Activated CD8-positive, alpha-beta memory T cell treated with anti-CD3 and anti-CD28 coated beads, Interleukin-2, amount 50 U/mL, for 1 hour (primary cell): Measurements from ENCODE around the gene PIK3R5.
"Not testable (repeated sequence)": the region's sequence is repeated elsewhere in the genome, so short reads cannot be mapped to it uniquely, and the experiment has no call there.

Source experiments
- DNase-seq: peaks from one replicate; pipeline ENCODE4 v3.0.0-alpha.2; 2020; ENCODE audit errors: extremely low read depth

Gene PIK3R5

DNA sequence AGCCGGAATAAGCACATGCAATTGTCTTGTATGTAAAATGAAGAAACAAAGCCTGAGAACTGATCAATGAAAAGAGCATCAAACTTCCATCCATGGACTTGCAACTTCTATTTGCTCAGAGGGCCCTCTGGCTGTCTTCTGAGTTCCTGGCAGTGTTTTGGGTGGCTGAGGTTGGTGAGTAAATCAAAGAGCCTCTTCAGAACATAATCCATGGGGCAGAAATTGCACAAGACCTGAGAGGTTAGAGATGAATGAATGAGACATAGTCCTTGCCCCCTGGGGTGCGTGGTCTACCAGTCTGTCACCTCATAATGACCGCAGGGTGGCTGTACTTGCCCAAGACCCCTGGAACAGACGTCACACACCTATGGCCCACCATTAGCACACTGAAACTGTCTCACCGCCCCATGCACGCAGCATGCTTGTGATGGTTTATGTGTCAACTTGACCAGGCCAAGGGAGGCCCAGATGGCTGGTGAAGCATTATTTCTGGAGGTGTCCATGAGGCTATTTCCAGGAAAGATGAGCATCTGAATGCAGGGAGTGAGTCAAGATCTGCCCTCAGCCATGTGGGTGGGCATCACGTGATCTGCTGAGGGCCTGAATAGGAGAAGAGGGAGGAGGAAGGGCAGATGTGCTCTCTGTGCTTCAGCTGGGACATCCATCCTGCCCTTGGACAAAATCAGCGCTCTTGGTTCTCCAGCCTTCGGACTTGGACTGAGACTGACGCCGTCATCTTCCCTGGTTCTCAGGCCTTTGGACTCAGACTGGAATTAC, 106.3 kb downstream of the PIK3R5 start:
- no peak for DNase-seq

DNA sequence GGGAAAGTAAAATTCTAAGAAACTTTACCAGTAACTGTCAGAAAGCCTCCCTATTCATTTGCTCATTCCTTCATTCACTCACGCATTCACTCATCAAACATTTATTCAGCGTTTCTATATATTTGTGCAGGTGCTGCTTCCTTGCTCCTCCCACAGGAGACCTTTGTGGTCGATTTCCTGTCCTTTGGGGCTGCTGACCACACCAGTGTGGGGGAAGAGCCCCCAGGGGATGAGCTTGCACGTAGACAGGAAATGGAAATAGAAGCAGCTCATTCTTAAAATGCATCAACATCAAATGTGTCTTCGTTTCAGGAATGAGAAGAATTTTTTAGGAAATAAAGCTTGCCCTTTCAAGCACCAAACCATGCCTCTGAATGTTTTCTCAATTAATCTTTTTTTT, 107.6 kb downstream of the PIK3R5 start:
- no peak for DNase-seq

DNA sequence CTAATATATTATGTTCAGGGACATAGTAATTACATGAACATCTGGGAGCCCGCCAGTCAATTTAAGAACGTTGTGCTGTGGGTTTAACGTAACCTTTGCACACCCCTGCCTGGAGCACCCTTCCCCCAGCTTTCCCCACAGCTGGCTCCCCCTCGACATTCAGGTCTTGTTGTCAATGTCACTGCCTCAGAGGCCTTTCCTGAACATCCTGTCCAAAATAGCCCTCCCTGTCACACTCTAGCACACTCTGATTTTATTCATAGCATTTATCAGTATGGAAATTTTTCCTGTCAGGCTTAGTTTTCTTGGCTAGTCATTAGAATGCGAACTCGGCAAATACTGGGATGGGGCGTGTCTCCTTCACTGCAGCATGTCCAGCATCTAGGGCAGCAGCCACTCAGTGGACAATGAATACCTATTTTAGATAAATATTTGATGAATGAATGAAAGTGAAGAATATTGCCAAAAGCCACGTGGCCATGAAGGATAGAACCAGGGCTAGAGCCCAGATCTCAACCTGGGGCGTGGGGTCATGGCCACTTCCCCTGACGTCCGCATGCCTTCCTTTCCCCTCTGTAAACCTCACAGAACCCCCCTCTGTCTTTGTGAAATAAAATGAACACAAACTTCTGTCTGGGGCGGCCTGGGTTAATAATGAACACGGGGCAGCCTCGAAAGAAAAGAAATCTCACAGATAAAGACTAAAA, 108.5 kb downstream of the PIK3R5 start:
- no peak for DNase-seq

DNA sequence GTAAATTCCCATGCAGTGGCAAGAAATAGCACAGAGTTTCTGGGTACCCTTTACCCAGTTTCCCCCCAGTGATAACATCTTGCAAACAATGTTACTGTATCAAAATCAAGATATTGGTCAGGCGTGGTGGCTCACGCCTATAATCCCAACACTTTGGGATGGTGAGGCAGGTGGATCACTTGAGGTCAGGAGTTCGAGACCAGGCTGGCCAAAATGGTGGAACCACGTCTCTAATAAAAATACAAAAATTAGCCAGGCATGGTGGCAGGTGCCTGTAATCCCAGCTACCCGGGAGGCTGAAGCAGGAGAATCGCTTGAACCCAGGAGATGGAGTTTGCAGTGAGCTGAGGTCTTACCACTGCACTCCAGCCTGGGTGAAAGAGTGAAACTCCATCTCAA, 109.3 kb downstream of the PIK3R5 start:
- DNase-seq = not testable (repeated sequence)

DNA sequence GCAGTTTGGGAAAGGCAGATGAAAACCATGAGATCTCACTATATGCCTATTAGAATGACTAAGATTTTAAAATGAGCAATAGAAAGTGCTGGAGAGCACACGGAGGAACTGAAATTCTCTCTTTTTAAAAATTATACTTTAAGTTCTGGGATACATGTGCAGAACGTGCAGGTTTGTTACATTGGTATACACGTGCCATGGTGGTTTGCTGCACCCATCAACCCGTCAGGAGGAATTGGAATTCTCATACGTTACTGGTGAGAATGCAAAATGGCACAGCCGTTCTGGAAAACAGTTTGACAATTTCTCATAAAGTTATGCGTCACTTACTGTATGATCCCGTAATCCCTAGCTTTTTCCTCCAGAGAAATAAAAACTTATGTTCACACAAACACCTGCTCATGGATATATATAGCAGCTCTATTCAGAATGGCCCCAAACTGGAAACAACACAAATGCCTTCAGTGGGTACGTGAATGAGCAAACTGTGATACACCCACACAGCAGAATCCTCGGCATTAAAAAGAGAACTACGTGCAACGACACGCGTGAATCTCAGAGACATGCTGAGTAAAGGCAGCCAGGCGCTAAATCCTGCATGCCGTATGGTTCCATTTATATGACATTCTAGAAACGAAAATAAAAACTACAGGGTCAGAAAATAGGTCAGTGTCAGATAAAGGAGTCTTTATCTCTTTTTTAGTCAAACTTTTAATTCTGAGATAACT, 109.9 kb downstream of the PIK3R5 start:
- no peak for DNase-seq

DNA sequence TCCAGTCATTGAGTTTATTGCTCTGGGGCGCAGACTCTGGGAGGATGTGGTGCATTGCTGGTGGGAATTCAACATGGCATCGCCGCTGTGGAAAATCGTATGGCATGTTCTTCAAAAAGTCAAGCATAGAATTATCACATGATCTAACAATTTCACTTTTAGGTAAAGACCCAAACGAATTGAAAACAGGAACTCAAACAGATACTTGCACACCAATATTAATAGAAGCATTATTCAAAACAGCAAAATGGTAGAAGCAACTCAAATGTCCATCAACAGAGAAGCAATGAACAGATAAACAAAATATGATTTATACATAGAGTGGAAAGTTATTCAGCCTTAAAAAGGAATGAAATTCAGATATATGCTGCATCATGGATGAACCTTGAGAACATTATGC, 113.9 kb downstream of the PIK3R5 start:
- DNase-seq = no peak

DNA sequence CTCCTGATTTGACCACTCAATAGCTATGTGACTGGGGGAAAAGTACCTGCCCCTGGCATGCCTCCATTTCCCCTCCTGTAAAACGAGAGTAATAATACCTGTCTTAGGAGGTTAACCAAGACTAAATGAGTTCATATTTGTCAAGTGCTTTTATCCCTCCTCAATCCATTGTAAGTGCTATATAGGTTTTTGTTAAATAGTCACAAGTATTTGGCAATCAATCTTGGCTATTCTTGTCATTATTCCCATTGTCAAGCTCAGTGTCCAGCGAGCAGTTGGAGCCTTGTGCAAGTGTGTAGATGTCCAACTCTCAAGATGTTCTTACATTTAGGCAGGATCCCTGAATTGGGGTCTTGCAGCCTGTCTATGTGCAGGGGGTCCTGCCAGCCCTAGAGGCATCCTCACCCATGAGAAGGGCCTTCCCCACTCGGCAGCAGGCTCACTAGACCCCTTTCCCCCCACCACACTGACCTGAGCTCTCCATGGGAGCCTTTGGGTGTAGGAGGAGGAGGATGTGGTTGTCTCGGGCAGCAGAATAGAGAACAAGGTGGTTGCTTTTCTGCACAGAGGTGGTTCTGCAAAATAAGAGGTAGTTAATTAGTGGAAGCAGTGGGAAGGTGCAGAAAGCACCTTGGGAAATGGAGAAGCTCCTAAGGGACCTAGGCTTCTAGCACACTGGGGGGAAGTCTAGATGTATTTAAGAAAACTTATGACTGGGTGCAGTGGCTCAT, 116.0 kb downstream of the PIK3R5 start:
- no peak for DNase-seq

DNA sequence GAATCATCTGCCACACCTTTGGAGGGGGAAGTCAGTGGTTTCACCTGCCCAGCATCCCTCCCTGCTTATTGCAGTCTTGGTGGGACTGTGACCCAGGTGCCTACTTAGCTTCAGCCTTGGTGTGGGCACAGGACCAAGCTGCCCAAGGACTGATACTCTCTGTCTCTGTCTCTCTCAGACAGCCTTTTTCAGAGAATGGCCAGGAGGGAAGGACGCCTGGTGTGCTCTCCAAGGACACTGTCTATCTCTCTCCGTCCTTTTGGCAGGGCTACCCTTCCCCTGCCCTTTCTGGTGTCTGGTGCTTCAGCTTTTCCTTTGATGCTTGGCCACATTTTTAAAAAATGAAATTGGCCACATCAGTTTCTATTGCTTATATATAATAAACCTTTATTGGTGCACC, 117.6 kb downstream of the PIK3R5 start:
- DNase-seq = no peak

DNA sequence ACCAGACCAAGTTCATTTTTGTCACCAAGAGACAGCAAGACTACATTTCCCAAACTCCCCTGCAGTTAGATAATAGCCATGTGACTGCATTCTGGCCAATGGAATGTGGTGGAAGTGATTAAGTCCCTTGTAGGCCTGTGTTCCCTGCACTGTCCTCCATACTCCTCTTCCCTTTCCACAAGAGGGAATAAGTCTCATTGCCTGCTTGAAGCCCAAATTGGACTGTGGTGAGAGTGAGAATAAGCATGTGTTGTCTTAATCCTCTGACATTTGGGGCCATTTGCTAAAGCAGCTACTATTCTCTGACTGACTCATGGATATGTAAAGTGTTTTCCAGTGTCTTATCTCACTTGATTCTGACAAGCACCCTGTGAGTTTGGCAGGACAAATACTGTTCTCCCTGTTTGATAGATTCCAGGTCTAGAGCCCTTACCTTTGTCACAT, 118.7 kb downstream of the PIK3R5 start:
- no peak for DNase-seq

DNA sequence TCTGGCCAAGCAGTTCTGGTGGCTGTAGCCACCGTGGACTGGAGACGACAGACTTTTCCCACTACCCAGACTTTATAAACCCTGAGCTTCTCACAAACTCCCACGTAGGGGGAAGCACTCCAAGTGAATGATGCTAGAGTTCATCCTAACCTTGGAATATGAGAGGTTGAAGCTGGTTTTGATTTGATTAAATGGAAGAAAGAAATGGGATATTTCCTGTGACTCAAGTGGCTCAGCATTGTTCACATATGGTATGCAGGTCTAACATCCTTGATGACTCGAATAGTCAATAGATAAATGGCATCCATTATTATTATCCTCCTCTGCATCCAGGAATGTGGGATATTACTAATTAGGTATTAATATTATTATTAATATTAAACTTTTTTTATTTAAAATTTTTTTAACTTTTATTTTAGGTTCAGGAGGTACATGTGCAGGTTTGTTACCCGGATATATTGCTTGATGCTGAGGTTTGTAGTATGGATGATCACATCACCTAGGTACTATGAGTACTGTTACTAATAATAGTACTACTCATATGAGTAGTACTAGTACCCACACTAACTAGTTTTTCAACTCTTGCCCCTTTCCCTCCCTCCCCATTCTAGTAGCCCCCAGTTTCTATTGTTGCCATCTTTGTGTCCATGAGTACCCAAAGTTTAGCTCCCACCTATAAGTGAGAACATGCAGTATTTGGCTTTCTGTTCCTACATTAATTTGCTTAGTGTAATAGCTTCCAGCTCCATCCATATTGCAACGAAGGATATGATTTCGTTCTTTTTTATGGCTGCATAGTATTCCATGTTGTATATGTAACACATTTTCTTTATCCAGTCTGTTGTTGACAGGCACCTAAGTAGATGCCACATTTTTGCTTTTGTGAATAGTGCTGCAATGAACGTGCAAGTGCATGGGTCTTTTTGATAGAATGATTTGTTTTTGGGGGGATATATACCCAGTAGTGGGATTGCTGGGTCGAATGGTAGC, 121.0 kb downstream of the PIK3R5 start:
- no peak for DNase-seq

DNA sequence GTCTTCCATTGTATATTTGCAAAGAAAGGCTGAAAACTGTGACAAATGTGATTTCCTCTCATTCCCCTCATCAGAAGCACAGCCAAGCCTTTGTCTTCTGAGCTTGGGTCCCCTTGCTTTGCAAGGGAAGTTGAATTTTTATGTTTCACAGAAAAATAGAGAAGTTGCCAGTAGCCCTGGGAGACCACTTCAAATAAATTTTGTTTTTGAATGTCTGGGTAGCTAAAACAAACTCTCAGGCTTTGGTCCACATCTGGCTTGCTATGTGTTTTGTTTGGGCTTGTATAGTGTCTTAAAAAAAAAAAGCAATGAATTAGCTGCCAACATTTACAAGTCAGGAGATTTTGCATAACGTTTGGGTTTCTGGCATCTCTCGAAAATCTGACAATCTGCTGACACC, 122.2 kb downstream of the PIK3R5 start:
- DNase-seq = no peak

DNA sequence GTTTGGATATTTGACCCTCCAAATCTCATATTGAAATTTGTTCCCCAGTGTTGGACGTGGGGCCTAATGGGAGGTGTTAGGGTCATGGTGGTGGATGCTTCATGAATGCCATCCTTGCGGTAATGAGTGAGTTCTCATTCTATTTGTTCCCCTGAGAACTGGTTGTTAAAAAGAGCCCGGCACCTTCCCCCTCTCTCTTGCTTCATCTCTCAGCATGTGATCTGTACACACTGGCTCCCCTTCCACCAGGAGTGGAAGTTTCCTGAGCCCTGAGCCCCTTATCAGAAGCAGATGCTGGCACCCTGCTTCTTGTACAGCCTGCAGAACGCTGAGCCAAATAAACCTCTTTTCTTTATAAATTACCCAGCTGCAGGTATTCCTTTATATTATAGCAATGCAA, 123.7 kb downstream of the PIK3R5 start:
- no peak for DNase-seq

DNA sequence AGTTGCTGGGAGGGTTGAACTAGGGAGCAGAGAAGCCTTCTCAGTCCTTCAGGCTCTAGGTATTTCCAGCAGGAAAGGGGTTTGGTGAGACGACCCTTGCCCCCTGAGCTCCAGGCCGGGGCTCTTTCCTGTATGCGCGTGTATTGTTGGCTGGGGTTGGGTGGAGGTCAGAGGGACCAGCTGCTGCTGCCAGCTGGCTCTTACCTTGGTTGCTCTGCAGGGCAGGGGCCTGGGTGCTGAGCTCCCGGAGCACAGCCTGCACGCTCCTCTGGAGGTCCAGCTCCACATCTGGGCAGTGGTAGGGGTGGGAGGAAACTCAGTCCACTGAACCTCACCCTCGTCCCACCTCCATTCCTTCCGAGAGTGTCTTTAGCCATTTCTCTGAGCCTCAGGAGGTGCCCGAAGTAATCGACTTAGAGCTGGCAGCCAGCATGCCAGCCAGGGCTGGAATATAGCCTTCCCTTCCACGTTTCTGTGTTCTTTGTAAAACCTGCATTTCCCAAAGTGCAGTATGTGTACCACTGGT, 126.0 kb downstream of the PIK3R5 start:
- DNase-seq = no peak

DNA sequence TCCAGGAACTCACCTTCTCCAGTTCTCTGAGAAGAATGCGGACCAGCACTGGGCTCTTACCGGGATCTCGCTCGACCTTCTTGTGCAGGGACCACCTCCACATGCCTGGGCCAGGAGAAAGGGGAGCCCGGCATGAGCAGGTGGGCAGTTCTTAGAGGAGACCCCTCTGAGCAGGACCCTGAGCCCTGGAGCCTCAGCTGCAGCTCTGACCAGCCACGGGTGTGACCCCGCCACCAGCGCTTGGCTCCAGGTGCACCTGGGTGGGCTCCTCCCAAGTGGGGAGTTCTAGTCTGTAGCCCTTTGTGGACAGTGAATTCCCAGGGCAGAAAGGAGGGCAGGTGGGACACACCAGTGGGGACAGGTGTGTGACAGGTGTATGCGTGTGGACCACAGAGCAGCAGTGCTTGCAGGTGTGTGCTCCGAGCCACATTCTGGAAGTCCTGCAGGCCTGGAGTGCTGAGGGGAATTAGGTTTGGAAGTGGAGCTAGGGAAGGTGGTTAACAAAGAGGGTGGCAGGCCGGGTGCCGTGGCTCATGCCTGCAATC, 126.9 kb downstream of the PIK3R5 start:
- DNase-seq = no peak

DNA sequence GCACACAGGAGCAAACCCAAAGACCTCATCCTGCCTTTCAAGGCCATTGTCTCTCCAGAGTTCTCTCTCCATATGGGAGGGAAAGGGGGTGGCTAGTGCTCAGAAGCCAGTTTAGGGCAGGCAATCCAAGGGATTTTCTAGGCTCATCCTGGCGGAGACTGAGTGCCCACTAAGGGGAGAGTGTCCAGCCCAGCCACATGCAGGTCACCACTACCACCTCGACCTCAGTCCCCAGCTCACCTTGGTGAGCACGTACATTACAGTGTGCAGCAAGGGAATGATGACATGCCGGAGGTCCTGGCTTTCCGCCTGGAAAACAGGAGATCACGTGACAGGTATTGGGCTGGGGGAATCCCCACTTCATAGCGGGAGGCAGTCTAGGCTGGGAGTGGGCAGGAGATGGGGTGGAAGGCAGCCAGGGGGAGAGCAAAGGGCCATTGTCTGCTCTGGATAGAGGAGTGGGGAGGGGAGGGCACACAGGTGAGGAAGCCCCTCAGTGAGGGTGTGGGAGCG, 127.9 kb downstream of the PIK3R5 start:
- DNase-seq = no peak

DNA sequence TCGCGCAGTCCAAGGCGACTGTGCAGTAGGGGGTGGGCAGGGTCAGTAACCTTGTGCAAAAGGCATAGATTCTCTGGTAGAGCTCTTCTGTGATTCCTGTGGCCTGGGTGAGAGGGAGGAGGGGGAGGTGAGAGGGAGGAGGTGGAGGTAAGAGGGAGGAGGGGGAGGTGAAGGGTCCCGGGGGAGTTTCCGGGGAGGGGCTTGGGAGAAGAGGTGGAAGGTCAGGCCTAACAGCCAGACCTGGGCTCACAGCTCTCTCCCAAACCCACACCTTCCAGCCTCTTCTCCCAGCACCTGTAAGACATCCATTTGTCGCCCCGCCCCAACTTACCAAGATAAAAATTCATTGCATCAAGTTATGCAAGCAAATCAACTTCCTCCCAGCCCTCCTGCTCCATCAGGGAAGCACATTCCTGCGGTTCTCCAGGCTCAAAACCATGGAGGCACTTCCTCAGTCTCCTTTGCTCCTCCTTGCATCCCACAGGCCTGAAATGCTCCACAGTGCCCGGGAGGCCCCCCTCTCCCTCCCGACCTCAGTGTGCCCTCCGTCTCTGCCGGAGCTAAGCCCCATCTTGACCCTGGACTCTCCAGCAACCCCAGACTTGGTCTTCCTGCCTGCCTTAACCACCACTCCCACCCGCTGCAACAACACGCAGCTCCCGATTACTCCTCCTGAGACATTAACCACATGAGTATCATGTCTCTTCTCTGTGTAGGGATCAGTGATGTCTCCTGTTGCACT, 128.5 kb downstream of the PIK3R5 start:
- no peak for DNase-seq

DNA sequence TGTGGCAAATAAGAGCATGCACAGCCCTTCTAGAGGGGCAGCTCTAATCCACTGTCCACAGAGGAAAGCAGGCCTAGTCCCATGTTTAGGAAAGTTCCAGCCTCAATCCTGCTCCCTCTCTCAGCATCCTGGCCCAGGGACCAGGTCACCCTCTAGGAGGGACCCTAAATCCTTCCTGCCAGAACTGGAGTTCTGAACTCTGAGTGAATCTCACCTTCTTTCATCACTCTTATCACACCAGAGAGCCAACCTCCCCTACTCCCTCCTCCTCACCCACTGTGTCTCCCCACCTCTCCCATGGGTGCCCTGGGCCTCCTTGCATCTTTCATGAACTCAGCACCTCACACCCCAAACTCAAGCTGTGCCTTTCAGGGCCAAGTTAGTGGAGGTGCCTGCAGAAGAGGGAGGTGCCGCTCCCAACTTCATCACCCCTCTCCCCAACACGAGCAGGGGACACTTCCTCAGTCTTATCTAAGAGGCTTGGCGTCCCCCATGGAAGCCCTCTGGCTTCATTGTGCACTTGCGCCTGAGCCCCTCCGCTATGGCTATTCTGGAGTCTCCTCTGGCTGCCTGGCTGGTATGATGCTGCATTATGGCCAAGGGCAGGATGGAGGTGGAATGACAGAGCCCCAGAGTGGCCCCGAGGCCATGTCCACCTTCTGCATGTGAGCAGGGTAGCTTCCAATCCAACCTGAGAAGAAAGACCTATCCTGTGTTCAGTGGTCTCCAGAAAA, 129.7 kb downstream of the PIK3R5 start:
- no peak for DNase-seq

DNA sequence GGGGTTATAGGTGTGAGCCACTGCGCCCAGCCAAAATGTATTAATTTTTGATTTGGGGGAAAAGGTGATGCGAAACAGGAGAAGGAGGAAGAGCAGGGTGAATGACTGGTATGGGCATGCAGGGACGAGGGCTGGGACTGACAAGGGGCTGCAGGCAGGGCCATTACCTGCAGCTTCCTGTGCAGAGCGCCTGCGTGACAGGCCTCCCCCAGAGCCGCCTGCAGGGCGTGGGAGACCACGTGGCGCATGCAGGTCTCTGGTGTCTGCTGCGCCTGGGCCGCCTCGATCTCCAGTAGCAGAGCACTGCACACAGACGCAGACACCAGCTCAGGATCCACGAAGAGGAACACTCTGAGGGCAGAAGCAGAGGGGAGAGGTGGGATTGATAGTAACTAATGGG, 130.4 kb downstream of the PIK3R5 start:
- no peak for DNase-seq
